Left ventricle myocardium inferior (tissue), 1 donor: ENCODE measurements around the gene GLRX2. TPM values are rescaled to one million over a fixed set of nuclear protein-coding genes. Genes with fewer than 3 reads are reported as not detected.

Source experiments
- DNase-seq: peaks from one replicate; pipeline ENCODE4 v3.0.0-alpha.2; 2020
- H3K27ac ChIP-seq: fragments of 200-600 bp; replicated peaks from 2 replicates; pipeline ENCODE4 v1.8.0; 2021
- H3K27me3 ChIP-seq: fragments of 200-600 bp; 2 replicates; pipeline ENCODE4 v1.8.0; 2021; ENCODE audit warnings: low read depth
- H3K36me3 ChIP-seq: fragments of 200-600 bp; 2 replicates; pipeline ENCODE4 v1.8.0; 2021
- H3K4me1 ChIP-seq: fragments of 200-600 bp; 2 replicates; pipeline ENCODE4 v1.8.0; 2021
- H3K4me3 ChIP-seq: fragments of 200-600 bp; 2 replicates; pipeline ENCODE4 v1.8.0; 2021; ENCODE audit warnings: mild to moderate bottlenecking, moderate library complexity
- H3K9me3 ChIP-seq: fragments of 200-600 bp; replicated peaks from 2 replicates; pipeline ENCODE4 v1.8.0; 2021
- CTCF ChIP-seq: fragments of 200-600 bp; IDR thresholded peaks from 2 replicates; pipeline ENCODE4 v1.8.0; 2021; ENCODE audit warnings: antibody characterized with exemption, mild to moderate bottlenecking, borderline replicate concordance
- intact Hi-C: fragments of 100-400 bp; cut with micrococcal nuclease; formaldehyde crosslinking; loops from one replicate; pipeline ENCODE4 v1.11.0; 2022
- total RNA-seq: library from RNA; stranded (reverse); fragmentation: NEBNext Ultra II Directional; extraction: Animal tissue kit (Norgen Biotek cat#: 25700); gene quantifications from one replicate; pipeline ENCODE4 v1.2.1, GENCODE V29; 2021
- donor health status: DM: no; HTN: yes; CAD: no; lungs with severe emphysema.

The GLRX2 gene
- total RNA-seq, 1 donor from 2014 or later = 31.8 TPM

DNA sequence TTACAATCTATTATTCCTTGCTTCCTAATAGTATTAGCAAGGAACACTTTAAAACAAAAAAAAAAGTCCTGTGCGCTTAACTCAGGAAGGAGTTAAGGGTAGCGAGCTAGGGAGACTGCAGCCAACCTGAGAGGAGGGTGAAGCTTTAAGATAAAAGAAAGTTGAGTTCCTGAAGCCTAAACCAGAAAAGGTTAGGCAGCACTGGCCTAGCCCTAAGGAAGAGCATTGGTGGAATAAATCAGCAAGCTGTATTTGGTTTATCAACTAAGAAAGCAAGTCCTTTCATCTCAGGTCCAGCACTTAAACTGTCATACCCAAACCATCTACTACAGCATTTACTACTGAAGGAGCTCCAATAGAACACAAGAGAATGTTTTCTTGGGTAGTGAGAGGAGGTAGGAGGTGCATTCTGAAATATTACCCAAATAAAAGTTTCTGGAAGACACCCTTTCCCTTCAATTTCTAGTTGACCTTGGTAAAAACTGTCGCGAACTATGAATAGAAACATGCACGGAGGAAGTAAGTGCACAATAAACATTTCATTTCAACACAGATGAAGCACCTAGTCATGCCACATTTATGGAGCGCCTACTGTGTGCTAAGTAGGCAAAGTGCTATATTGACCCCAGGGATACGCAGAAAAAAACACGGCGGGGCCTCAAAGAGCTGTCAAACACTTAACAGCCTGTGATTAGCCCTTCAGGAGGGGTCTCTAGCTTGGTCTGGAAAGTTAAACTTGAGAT, 1.3 kb downstream of the GLRX2 start:
- H3K4me3 ChIP-seq = peak overlapping the region; percentile 96
- no peak for TF ChIP-seq CTCF
- DNase-seq = no peak
- peaks cover 19% of the 10 kb centered on the region for H3K36me3 ChIP-seq
- H3K4me1 ChIP-seq = peaks cover 35% of the 10 kb centered on the region
- H3K27ac ChIP-seq = peak overlapping the region; percentile 98
- intact Hi-C loops = no loop called here
- no peaks in the 10 kb centered on the region for H3K9me3 ChIP-seq
- H3K27me3 ChIP-seq = no peaks in the 10 kb centered on the region

- DNase-seq = no peak
- intact Hi-C loops = no loop called here
- Histone ChIP-seq H3K4me1 (peaks cover 35% of the 10 kb centered on the region), H3K27ac (no peak overlapping the region), H3K9me3 (no peaks in the 10 kb centered on the region), H3K27me3 (no peaks in the 10 kb centered on the region), H3K36me3 (peaks cover 31% of the 10 kb centered on the region), H3K4me3 (no peak overlapping the region)
- TF ChIP-seq CTCF = no peak
Observed at GRCh38 chr1:193102662-193103061, 2.6 kb downstream of the GLRX2 start.

DNA sequence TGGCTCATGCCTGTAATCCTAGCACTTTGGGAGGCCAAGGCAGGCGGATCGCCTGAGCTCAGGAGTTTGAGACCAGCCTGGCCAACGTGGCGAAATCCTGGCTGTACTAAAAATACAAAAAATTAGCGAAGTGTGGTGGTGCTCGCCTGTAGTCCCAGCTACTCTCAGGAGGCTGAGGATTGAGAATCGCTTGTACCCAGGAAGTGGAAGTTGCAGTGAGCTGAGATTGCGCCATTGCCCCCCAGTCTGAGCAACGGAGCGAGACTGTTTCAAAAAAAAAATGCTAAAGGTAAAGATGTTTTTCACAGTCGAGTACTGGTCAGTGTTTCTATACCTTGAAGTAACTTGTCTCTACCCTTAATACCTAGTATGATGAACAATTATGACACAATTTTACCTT, 11.1 kb downstream of the GLRX2 start:
- no peak for TF ChIP-seq CTCF
- no peaks in the 10 kb centered on the region for H3K9me3 ChIP-seq
- DNase-seq = no peak
- H3K27ac ChIP-seq = no peak overlapping the region
- H3K36me3 ChIP-seq = peaks cover 76% of the 10 kb centered on the region
- no peak overlapping the region for H3K4me3 ChIP-seq
- H3K4me1 ChIP-seq = no peaks in the 10 kb centered on the region
- no peaks in the 10 kb centered on the region for H3K27me3 ChIP-seq
- intact Hi-C loops = no loop called here

GRCh38 chr1:193090865-193091264, 14.3 kb downstream of the GLRX2 start:
- no peak for DNase-seq
- Histone ChIP-seq H3K4me3 (no peak overlapping the region), H3K4me1 (peaks cover 11% of the 10 kb centered on the region), H3K36me3 (peaks cover 48% of the 10 kb centered on the region), H3K27me3 (no peaks in the 10 kb centered on the region), H3K9me3 (no peaks in the 10 kb centered on the region), H3K27ac (no peak overlapping the region)
- TF ChIP-seq CTCF = no peak
- intact Hi-C loops = no loop called here

- H3K4me1 ChIP-seq = peaks cover 16% of the 10 kb centered on the region
- no peaks in the 10 kb centered on the region for H3K9me3 ChIP-seq
- TF ChIP-seq CTCF = no peak
- peaks cover 52% of the 10 kb centered on the region for H3K36me3 ChIP-seq
- no peaks in the 10 kb centered on the region for H3K27me3 ChIP-seq
- no peak overlapping the region for H3K27ac ChIP-seq
- DNase-seq = no peak
- intact Hi-C loops = no loop called here
- H3K4me3 ChIP-seq = no peak overlapping the region
Observed at GRCh38 chr1:193087893-193088292, 17.3 kb downstream of the GLRX2 start.
